SU-DHL-6 (cell line): ENCODE measurements around the gene PLA2G2E.

Source experiments
- H2AFZ ChIP-seq: fragments of 200-600 bp; sonication (generic); 2 replicates; pipeline ENCODE4 v1.6.1; 2014; ENCODE audit warnings: low read depth, mild to moderate bottlenecking, moderate library complexity, mixed read lengths, antibody characterized with exemption, low read length; ENCODE audit not compliant: severe bottlenecking
- H3F3A ChIP-seq: fragments of 200-600 bp; shearing (Covaris generic); 2 replicates; pipeline ENCODE4 v1.6.0; 2016; ENCODE audit warnings: antibody characterized with exemption, mild to moderate bottlenecking; ENCODE audit not compliant: insufficient read depth
- H3K27ac ChIP-seq: fragments of 200-600 bp; sonication (generic); 2 replicates; pipeline ENCODE4 v1.5.1; 2016; ENCODE audit warnings: low read depth, mild to moderate bottlenecking, low read length, moderate library complexity, mixed read lengths
- H3K27me3 ChIP-seq: fragments of 200-600 bp; sonication (generic), shearing (Covaris generic); 2 replicates; pipeline ENCODE4 v1.6.0; 2014; ENCODE audit warnings: mild to moderate bottlenecking, low read length
- H3K36me3 ChIP-seq: fragments of 200-600 bp; sonication (generic); 2 replicates; pipeline ENCODE4 v1.6.1; 2014; ENCODE audit warnings: mild to moderate bottlenecking, low read length, mixed read lengths
- H3K4me2 ChIP-seq: fragments of 300-600, 200-600 bp; shearing (Covaris generic), sonication (generic); 2 replicates; pipeline ENCODE4 v1.6.0; 2014; ENCODE audit warnings: low read length, low read depth, mild to moderate bottlenecking; ENCODE audit not compliant: poor library complexity, severe bottlenecking
- H3K4me3 ChIP-seq: fragments of 200-600 bp; sonication (generic); 2 replicates; pipeline ENCODE4 v1.5.1; 2014; ENCODE audit warnings: antibody characterized with exemption, low read length, mild to moderate bottlenecking, mixed read lengths; ENCODE audit not compliant: insufficient read depth, poor library complexity, severe bottlenecking
- H3K79me2 ChIP-seq: fragments of 200-600 bp; sonication (generic); 2 replicates; pipeline ENCODE4 v1.6.1; 2014; ENCODE audit warnings: mild to moderate bottlenecking, low read length, moderate library complexity; ENCODE audit not compliant: insufficient read depth
- H3K9ac ChIP-seq: fragments of 200-600 bp; sonication (generic); 2 replicates; pipeline ENCODE4 v1.7.0; 2014; ENCODE audit warnings: mild to moderate bottlenecking, low read length
- H3K9me2 ChIP-seq: fragments of 200-600 bp; sonication (generic); replicated peaks from 2 replicates; pipeline ENCODE4 v1.6.1; 2014; ENCODE audit warnings: low read length; ENCODE audit not compliant: insufficient read depth
- H3K9me3 ChIP-seq: fragments of 200-600 bp; sonication (generic); 2 replicates; pipeline ENCODE4 v1.6.1; 2014; ENCODE audit warnings: low read length, mixed read lengths; ENCODE audit not compliant: insufficient read depth
- H4K20me1 ChIP-seq: fragments of 200-600 bp; sonication (generic); 2 replicates; pipeline ENCODE4 v1.6.1; 2014; ENCODE audit warnings: low read depth, mild to moderate bottlenecking, antibody characterized with exemption, low read length, moderate library complexity, mixed read lengths
- CTCF ChIP-seq: fragments of 200-600 bp; sonication (generic); IDR thresholded peaks from one replicate; pipeline ENCODE4 v1.5.1; 2017; ENCODE audit warnings: antibody characterized with exemption, mild to moderate bottlenecking, low read length, moderate library complexity; ENCODE audit not compliant: insufficient read depth, poor library complexity, severe bottlenecking
- EZH2phosphoT487 ChIP-seq: fragments of 200-600 bp; sonication (generic), shearing (Covaris generic); conservative IDR thresholded peaks from 2 replicates; pipeline ENCODE4 v1.6.1; 2018; ENCODE audit warnings: mild to moderate bottlenecking, antibody characterized with exemption, low read length, moderate library complexity, mixed read lengths

Gene PLA2G2E

GRCh38 chr1:19949016-19949415 lies 25.6 kb upstream of the PLA2G2E start:
- TF ChIP-seq CTCF: no peak
- no peak for TF ChIP-seq EZH2phosphoT487
- Histone ChIP-seq H3K27me3 (no peaks in the 10 kb centered on the region; the same call in 1 of the 2 replicates), H3K27ac (no peak overlapping the region)

GRCh38 chr1:19946971-19947370 lies 23.6 kb upstream of the PLA2G2E start:
- Histone ChIP-seq H2AFZ (no peak overlapping the region), H3K9me3 (no peaks in the 10 kb centered on the region), H3K9me2 (no peaks in the 10 kb centered on the region), H3K4me2 (no peak overlapping the region), H3K36me3 (no peaks in the 10 kb centered on the region), H4K20me1 (no peaks in the 10 kb centered on the region), H3F3A (no peaks in the 10 kb centered on the region), H3K79me2 (no peaks in the 10 kb centered on the region), H3K27me3 (no peaks in the 10 kb centered on the region), H3K9ac (no peak overlapping the region), H3K27ac (no peak overlapping the region), H3K4me3 (no peak overlapping the region)
- TF ChIP-seq EZH2phosphoT487 (no peak), CTCF (no peak)

More at GRCh38 chr1:19949016-19949415, 25.6 kb upstream of the PLA2G2E start:
- H3K4me2 ChIP-seq: no peak overlapping the region
- no peak overlapping the region for H3K9ac ChIP-seq
- H3K79me2 ChIP-seq: no peaks in the 10 kb centered on the region
- no peaks in the 10 kb centered on the region for H3K36me3 ChIP-seq
- no peaks in the 10 kb centered on the region for H4K20me1 ChIP-seq
- peaks cover 4% of the 10 kb centered on the region; the same call in 1 of the 2 replicates for H3K9me3 ChIP-seq
- H3F3A ChIP-seq: no peaks in the 10 kb centered on the region
- H3K4me3 ChIP-seq: no peak overlapping the region
- no peak overlapping the region for H2AFZ ChIP-seq
- no peaks in the 10 kb centered on the region for H3K9me2 ChIP-seq

GRCh38 chr1:19946331-19946751 lies 22.9 kb upstream of the PLA2G2E start:
- no peak overlapping the region for H3K27ac ChIP-seq
- no peaks in the 10 kb centered on the region for H3K36me3 ChIP-seq
- no peaks in the 10 kb centered on the region for H3F3A ChIP-seq
- H3K27me3 ChIP-seq: no peaks in the 10 kb centered on the region
- no peak overlapping the region for H3K9ac ChIP-seq
- TF ChIP-seq EZH2phosphoT487: no peak
- no peak for TF ChIP-seq CTCF
- H4K20me1 ChIP-seq: no peaks in the 10 kb centered on the region
- H3K79me2 ChIP-seq: no peaks in the 10 kb centered on the region
- no peaks in the 10 kb centered on the region for H3K9me3 ChIP-seq
- no peak overlapping the region for H2AFZ ChIP-seq
- no peak overlapping the region for H3K4me2 ChIP-seq
- H3K9me2 ChIP-seq: no peaks in the 10 kb centered on the region
- H3K4me3 ChIP-seq: no peak overlapping the region

GRCh38 chr1:19945914-19946313 lies 22.5 kb upstream of the PLA2G2E start:
- Histone ChIP-seq H3K36me3 (no peaks in the 10 kb centered on the region), H3F3A (no peaks in the 10 kb centered on the region), H3K4me2 (no peak overlapping the region), H3K9ac (no peak overlapping the region), H3K27ac (no peak overlapping the region), H3K79me2 (no peaks in the 10 kb centered on the region), H3K27me3 (no peaks in the 10 kb centered on the region), H3K9me3 (no peaks in the 10 kb centered on the region), H3K4me3 (no peak overlapping the region), H3K9me2 (no peaks in the 10 kb centered on the region), H4K20me1 (no peaks in the 10 kb centered on the region), H2AFZ (no peak overlapping the region)
- TF ChIP-seq EZH2phosphoT487: no peak
- no peak for TF ChIP-seq CTCF
